ENCODE results near the gene SLC66A3. TPM values are rescaled to one million over a fixed set of nuclear protein-coding genes. Genes with fewer than 3 reads are reported as not detected.
"Not testable (repeated sequence)": the region's sequence is repeated elsewhere in the genome, so short reads cannot be mapped to it uniquely, and the experiment has no call there.

Gene SLC66A3
- polyA plus RNA-seq, 3 donors = 22.7 to 34.3 (median 23.7) TPM

GRCh38 chr2:11157731-11158130 is 2.5 kb downstream of the SLC66A3 start:
- WGBS, 3 donors = 45 to 99% (median 93%) methylated on average over 4 of the region's 4 CpGs
- H3K27ac ChIP-seq (ENCODE audit: low read depth, low read length) = no peak overlapping the region

GRCh38 chr2:11158916-11159573 is 3.8 kb downstream of the SLC66A3 start:
- whole genome bisulfite sequencing, 3 donors = 78 to 87% (median 86%) methylated on average over 14 of the region's 14 CpGs
- H3K27ac ChIP-seq (ENCODE audit: low read depth, low read length) = no peak overlapping the region

DNA sequence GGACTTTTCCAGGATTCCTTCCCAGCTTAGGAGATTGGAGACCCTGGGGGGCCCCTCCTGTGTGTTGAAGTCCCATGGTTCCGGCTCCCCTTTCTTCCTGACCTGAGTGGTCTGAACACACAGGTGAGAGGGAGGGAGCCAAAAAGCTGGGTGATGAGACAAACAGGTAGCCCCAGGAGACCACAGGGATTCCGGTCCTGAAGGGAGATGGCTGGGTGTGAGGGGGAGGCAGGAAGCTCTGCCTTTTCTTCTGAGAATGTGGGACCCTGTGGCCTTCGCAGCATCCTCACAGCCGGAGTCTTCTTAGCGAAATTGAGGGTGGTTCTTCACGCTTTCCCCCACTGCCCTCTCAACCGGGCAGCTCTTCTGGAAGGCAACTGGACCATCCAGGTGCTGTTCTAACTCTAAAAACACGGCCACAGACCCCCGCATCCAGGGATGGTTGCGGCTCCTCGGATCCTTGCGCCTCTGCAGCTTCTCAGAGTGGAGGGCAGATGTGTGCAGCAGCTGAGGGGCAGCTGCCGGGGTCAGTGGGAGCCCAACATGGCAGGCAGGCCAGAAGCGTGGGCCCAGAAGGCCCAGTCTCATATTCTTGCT is 4.4 kb downstream of the SLC66A3 start:
- WGBS, 3 donors = 96 to 97% (median 96%) methylated on average over 14 of the region's 14 CpGs
- no peak overlapping the region for H3K27ac ChIP-seq (ENCODE audit: low read depth, low read length)

- WGBS, 3 donors = 91 to 92% (median 91%) methylated on average over 13 of the region's 13 CpGs
- no peak overlapping the region for H3K27ac ChIP-seq (ENCODE audit: low read depth, low read length)
These were observed 5.0 kb downstream of the SLC66A3 start for GRCh38 chr2:11160256-11160655.

DNA sequence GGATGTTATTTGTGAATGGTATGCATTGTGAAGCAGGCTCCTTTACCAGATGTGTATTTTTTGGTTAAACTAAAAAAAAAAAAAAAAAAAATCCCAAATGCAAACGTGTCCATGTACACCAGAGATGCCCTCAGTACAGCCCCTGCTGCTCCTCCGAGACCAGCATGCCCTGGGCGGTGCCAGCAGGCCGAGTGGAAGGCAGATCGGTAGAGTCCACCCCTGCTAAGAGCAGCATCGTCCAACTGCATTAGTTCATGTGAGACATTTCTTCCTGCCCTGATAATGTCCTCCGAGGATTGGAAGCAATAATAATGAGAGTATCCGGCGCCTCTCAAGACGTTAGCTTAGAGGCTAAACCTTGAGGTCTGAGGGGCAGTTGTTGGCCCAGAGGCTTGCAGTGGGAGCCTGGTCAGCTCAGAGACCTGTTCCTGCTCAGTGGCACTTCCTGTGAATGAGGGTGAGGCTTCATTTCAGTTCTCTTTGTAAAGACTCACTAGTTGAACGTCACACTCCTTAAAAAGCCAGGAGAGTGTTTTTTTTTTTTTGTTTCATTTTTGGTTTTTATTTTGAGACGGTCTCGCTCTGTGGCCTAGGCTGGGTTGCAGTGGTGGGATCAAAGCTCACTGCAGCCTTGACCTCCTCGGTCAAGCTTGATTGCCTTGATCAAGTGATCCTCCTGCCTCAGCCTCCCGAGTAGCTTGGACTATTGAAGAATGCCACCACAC is 5.6 kb downstream of the SLC66A3 start:
- no peak overlapping the region for H3K27ac ChIP-seq (ENCODE audit: low read depth, low read length)
- 81 to 91% (median 82%) methylated on average over 15 of the region's 15 CpGs for WGBS, 3 donors

- H3K27ac ChIP-seq (ENCODE audit: low read depth, low read length) = no peak overlapping the region
- 96 to 99% (median 96%) methylated on average over 4 of the region's 4 CpGs for WGBS, 3 donors
These were observed 6.5 kb downstream of the SLC66A3 start for GRCh38 chr2:11161747-11162146.

DNA sequence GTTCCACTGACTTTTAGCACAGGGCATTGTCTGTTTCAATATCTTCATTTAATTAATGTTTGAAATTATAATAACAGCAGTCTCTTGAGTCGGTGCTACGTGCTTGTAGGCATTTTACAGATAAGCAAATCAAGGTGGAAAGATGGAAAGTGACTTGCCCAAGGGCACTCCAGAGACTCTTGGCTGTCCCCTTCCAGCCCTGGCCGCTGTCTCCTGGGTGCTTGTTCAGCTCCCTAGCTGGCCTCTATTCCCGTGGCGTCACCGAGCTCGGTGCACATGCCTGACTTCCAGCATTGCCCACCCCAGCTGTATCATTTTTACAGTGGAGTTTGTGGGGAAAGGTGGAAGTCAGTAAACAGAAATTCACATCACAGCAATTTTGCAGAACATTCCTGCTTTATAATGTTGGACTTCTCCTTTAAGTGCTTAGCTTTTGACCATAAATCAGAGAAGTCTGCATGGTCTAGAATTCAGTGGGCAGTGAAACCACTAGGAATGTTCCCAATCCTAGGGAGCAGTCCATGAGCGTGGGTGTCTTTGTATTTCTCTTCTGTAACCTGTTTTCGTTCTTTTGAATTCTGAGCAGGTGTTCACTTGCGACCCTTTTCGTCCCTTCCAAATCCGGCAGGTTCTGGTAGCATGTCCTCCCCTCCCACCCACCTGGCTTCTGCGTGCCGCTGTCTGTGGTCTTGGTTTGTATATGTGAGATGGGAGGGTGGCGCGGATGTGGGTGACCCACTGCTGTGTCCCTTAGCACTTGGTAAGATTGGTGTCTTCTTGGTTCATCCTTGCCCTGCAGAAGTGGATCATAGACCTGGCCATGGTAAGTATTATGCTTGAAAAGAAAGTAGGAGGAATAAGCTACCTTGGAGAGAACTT is 8.4 kb downstream of the SLC66A3 start:
- WGBS, 3 donors = 90 to 93% (median 92%) methylated on average over 16 of the region's 16 CpGs
- H3K27ac ChIP-seq (ENCODE audit: low read depth, low read length) = no peak overlapping the region

DNA sequence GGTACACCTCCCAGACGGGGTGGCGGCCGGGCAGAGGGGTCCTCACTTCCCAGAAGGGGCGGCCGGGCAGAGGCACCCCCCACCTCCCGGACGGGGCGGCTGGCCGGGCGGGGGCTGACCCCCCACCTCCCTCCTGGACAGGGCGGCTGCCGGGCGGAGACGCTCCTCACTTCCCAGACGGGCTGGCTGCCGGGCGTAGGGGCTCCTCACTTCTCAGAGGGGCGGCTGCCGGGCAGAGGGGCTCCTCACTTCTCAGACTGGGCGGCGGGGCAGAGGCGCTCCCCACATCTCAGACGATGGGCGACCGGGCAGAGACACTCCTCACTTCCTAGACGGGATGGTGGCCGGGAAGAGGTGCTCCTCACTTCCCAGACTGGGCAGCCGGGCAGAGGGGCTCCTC is 9.8 kb downstream of the SLC66A3 start:
- H3K27ac ChIP-seq (ENCODE audit: low read depth, low read length) = not testable (repeated sequence)

DNA sequence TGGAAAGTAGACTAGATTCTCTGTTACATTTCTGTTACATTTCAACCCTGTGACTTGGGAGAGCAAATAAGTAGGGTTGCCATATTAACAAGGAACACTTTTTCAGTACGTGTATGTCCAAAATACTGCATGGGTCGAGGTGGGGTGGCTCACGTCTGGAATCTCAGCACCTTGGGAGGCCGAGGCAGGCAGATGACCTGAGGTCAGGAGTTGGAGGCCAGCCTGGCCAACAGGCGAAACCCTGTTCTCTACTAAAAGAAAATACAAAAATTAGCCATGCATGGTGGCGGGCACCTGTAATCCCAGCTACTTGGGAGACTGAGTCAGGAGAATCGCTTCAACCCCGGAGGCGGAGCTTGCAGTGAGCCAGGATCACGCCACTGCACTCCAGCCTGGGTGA is 11.2 kb downstream of the SLC66A3 start:
- H3K27ac ChIP-seq (ENCODE audit: low read depth, low read length) = no peak overlapping the region
- 91 to 93% (median 93%) methylated on average over 10 of the region's 10 CpGs for WGBS, 3 donors

More for the DNA sequence above, 9.8 kb downstream of the SLC66A3 start:
- WGBS, 3 donors = 95 to 97% (median 96%) methylated on average over 11 to 28 of the region's 28 CpGs

DNA sequence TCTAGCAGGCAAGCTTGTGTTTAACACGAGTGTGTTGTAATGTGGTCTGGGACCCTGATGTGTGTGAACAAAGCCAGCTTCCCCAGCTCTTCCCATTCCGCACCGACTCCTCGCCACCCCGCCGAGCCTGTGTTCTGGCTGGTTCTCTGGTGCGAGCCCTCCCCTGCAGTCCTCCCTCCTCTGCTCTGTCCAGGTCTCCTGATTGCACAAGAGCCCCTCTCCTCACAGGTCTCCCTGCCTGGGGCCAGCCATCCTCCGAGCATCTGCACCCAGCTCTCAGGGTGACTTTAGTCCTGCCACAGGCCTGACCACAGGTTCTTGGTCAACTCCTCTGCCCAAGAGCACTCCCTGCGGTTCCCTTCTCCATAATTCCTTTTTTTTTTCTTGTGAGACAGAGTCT is 13.2 kb downstream of the SLC66A3 start:
- WGBS, 3 donors = 73 to 92% (median 78%) methylated on average over 9 of the region's 9 CpGs
- H3K27ac ChIP-seq (ENCODE audit: low read depth, low read length) = no peak overlapping the region

- WGBS, 3 donors = 18 to 77% (median 62%) methylated on average over 13 of the region's 13 CpGs
- no peak overlapping the region for H3K27ac ChIP-seq (ENCODE audit: low read depth, low read length)
These were observed 14.1 kb downstream of the SLC66A3 start for GRCh38 chr2:11169333-11169732.

GRCh38 chr2:11174222-11174621 is 19.0 kb downstream of the SLC66A3 start:
- H3K27ac ChIP-seq (ENCODE audit: low read depth, low read length) = no peak overlapping the region
- 96 to 98% (median 97%) methylated on average over 9 of the region's 9 CpGs for WGBS, 3 donors

GRCh38 chr2:11175293-11175795 is 20.1 kb downstream of the SLC66A3 start:
- 46 to 89% (median 60%) methylated on average over 6 of the region's 6 CpGs for WGBS, 3 donors
- H3K27ac ChIP-seq (ENCODE audit: low read depth, low read length) = no peak overlapping the region

DNA sequence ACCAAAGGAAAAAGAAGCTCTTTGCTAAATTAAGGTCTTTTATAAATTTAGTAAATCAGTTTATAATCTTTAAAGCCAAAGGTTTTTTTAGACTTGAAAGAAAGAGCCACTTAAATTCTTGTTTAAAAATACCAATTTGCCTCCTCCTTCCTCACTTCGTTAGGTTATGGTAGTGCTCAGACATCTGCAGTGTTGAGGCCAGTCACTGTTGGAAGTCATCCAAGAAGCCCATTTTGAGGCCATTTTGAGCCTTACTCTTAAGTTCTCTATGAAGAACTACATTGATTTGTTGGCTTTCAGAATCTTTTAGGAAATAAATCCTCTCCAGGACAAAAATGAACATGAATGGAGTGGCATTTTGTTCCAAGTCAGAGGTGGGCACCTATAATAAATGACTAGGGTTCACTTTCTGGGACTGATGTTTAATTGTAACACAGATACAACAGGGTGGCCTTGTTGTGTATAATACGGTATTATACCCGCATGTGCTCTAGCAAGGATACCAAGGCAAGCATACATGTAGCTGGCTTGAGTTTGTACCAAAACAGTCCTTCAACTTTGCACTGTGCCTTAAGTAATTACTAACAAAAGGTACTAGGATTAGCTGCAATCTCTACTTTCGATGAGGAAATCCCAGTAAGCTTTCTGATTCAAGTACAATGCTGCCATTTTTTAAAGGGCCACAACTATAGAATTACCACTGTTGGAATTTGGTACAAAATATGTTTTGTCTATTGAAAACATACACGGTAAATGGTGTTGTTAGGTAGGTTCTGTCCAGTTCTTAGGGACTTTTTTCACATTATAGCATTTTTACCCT is 22.8 kb downstream of the SLC66A3 start:
- WGBS, 3 donors = 57 to 59% (median 58%) methylated on average over 5 of the region's 5 CpGs
- H3K27ac ChIP-seq (ENCODE audit: low read depth, low read length) = no peak overlapping the region

DNA sequence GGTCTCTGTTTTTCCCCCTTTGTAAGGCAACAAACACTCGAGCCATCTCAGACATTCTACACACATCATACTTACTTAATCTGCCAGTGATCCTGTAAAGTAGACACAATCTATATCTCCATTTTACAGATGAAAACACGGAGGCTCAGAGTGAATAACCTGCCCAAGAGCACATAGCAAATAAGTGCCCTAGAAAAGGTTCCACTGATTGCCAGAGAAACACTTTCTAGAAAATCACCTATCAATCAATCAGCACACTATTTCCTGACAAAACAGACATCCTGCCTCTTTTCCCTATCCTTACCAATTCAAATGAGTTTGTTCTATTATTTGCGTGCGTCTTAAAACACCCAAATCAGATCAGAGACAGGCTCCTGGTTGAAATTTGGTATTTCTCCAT is 23.9 kb downstream of the SLC66A3 start:
- WGBS, 3 donors = 77 to 81% (median 80%) methylated on average over 4 of the region's 4 CpGs

GRCh38 chr2:11179899-11180298 is 24.6 kb downstream of the SLC66A3 start:
- 92 to 93% (median 92%) methylated on average over 4 of the region's 4 CpGs for WGBS, 3 donors
- H3K27ac ChIP-seq (ENCODE audit: low read depth, low read length) = no peak overlapping the region

More for the DNA sequence above, 23.9 kb downstream of the SLC66A3 start:
- no peak overlapping the region for H3K27ac ChIP-seq (ENCODE audit: low read depth, low read length)

DNA sequence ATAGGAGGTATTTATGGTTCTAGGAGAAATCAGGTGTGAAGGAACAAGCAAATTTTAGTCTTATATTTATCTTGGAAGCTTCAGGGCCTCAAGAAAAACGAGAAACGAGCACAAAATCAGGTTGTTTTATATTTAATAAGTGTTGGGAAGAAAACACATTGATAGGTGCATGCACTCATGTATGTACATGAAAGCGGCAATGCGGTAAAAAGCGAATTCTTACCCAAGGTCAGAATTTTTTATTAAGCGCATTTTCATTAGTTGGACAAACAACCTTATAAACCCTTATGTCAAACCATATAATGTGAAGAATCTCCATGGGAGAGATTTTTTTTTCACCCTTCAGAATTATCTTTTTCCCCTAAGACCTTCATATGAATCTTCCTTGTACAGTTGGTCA is 25.4 kb downstream of the SLC66A3 start:
- WGBS, 3 donors = 88 to 90% (median 89%) methylated on average over 6 of the region's 6 CpGs

DNA sequence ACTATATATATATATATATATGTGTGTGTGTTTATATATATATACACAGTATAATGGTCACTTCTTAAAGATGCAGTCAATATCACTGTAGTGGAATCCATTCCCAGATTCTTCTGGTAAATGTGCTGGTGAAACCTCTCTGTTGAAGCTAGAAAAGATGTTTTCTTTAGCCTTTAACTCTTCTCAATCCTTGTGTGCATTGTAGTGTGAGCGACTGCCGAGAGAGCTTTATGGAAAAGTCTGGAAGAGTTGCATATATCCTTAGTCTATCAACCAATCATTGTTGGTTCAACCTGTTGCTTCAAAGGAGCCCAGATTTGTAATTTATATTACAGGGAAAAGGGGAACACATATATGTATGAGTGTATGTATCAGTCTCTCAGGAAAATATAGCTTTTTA is 27.7 kb downstream of the SLC66A3 start:
- 92 to 98% (median 96%) methylated on average over 2 of the region's 2 CpGs for WGBS, 3 donors
- no peak overlapping the region for H3K27ac ChIP-seq (ENCODE audit: low read depth, low read length)

More for the DNA sequence above, 25.4 kb downstream of the SLC66A3 start:
- H3K27ac ChIP-seq (ENCODE audit: low read depth, low read length) = no peak overlapping the region
